GM18502 (cell line): ENCODE results near the gene KIF1A.
"Not testable (repeated sequence)": the region's sequence is repeated elsewhere in the genome, so short reads cannot be mapped to it uniquely, and the experiment has no call there.

ENCODE experiments used
- ATAC-seq: cut with Tn5 transposase; IDR thresholded peaks from one replicate; pipeline ENCODE4 v1.9.1; 2021; ENCODE audit warnings: mild to moderate bottlenecking; ENCODE audit not compliant: unreplicated experiment, poor library complexity

The KIF1A gene

GRCh38 chr2:240711701-240712100 is 108.3 kb downstream of the KIF1A start:
- no peak for ATAC-seq

DNA sequence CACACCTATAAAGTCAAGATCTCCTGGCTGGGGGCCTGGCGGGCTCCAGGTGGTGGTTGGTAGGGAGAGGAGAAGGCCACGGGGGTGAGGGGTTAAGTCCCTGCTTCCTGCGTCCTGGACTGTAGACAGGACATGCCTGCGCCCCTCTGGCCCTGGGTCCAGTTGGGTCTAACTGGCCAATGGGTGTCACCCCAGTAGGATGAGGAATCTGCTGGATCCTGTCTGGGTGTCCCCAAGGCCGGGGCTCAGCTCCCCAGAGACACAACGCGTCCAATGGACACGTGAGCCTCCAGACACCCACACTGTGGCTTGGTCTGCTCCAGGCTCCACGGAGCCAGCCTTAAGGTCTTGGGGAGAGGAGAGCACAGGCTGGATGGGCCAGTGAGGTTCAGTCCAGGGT is 108.7 kb downstream of the KIF1A start:
- ATAC-seq: no peak

DNA sequence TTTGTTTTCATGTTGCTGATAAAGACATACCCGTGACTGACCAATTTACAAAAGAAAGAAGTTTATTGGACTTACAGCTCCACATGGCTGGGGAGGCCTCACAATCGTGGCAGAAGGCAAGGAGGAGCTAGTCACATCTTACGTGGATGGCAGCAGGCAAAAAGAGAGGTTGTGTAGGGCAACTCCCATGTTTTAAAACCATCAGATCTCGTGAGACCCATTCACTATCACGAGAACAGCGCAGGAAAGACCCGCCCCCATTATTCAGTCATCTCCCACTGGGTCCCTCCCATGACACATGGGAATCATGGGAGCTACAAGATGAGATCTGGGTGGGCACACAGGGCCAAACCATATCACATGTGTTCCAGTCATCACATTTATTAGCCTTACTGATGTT is 111.6 kb downstream of the KIF1A start:
- ATAC-seq: no peak

GRCh38 chr2:240707821-240708220 is 112.2 kb downstream of the KIF1A start:
- no peak for ATAC-seq

- ATAC-seq: no peak
Observed at GRCh38 chr2:240707043-240707756, 112.8 kb downstream of the KIF1A start.

DNA sequence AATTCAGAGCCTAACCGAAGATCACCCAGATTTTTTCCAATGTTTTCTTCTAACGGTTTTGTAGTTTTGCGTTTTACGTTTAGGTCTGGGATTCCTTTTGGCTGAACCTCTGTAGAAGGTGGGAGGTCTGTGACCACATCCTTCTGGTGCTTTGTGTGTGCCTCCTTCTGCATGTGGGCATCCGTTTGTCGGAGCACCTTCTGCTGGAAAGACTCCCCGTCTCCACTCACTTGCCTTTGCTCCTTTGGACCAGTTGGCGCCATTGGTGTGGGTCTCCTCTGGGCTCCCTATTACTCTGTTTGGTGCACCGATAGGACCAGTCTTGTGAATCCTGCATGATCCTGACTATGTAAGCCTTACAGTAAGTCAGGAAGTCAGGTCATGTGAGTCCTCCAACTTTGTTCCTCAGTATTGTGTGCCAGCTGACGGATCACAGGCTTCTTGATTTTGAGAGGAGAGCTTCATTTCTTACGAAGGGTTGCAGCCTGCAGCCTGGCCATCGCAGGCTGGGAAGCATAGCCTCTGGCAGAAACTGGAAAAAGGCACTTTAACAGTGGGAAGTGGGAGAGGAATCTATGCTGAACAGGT is 114.7 kb downstream of the KIF1A start:
- ATAC-seq: no peak

- ATAC-seq: no peak
Observed at GRCh38 chr2:240704651-240705050, 115.4 kb downstream of the KIF1A start.

DNA sequence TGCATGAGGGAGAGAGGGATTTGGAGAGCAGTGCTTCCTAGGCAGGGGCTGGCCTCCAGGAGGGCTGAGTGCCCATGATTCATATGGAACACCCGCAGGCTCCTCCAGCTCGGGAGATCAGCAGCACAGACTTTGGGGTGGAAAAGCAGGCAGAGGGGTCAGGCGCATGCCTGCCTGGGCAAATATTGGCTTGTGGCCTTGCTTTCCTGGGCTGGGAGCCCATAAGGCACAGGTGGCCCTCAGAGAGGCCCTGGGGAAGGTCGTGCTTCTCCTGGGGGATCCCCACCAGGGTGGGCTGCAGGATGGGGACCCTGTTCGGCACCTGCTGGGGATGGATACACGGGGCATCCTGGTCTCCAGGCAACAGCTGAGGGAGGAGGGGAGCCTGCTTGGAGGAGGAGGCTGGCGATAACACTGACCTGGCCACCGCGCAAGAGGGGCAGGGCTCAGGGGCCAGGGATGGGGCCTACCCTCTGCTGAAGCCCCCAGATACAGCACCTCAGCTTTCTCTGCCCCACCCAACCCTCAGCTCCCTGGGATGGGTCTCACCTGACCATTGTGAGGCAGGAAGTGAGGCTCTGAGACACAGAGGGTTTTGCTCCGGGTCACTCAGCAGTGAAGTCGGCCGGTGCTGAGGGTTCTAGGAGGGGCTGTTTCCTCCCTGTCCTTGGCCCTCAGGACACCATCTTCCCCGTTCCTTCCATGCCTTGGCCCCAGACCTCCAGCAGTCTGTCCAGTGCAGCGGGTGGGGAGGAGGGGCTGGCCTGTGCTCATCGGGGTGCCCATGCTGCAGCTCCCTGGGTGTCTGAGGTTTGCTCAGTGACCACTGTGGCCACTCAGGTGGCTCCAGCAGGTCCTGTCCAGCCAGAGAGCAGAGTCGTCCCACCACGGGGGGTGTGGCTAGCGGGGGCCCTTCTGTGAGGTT is 116.3 kb downstream of the KIF1A start:
- no peak for ATAC-seq

GRCh38 chr2:240702640-240703011 is 117.4 kb downstream of the KIF1A start:
- no peak for ATAC-seq

GRCh38 chr2:240701736-240702639 is 118.0 kb downstream of the KIF1A start:
- no peak for ATAC-seq

DNA sequence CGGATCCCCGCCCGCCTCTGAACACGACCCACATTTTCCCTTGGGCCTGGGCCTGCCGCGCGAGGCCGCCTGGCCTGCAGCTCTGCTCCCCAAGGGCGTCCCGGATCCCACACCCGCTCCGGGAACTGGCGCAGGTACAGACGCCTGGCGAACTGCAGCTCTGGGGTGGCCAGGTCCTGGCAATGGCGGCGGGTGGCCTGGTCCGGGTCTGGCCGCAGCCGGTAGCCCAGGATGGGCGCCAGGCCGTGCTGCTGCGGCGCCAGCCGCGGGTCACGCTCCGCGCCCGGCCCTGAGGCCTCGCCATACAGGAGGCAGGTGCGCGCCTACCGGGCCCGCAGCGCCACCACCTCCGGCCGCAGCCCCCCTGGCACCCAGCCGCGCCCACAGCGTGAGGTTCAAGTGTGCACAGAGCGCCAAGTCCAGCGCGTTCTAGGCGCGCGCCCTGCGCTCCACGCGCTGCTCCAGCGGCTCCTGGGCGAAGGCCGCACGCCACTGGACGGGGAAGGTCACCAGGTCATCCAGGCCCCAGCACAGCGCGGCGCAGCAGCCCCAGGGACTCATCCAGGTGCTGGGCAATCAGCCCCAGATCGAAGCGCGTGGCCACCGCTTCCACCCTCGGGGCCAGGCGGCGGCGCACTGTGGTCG is 118.8 kb downstream of the KIF1A start:
- ATAC-seq: no peak

- ATAC-seq: not testable (repeated sequence)
Observed at GRCh38 chr2:240700616-240701015, 119.4 kb downstream of the KIF1A start.

DNA sequence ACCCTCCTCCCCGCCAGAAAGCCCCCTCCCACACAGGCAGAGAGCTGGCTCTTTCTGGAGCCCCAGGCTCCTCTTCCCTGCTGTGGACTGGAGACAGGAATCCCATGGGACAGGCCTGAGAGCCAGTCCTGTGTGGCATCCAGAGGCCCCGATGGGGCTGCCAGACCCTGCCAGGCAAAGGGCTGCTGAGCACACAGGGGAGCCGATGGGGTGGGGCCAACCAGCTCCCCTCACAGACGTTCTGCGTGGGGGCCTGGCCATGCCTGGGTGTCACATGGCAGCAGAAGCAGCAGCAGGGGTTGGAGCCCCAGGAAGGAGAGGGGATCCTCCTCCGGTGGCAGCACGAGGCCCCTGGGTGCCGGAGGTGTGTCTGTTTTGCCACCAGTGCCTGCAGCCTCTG is 120.2 kb downstream of the KIF1A start:
- not testable (repeated sequence) for ATAC-seq

DNA sequence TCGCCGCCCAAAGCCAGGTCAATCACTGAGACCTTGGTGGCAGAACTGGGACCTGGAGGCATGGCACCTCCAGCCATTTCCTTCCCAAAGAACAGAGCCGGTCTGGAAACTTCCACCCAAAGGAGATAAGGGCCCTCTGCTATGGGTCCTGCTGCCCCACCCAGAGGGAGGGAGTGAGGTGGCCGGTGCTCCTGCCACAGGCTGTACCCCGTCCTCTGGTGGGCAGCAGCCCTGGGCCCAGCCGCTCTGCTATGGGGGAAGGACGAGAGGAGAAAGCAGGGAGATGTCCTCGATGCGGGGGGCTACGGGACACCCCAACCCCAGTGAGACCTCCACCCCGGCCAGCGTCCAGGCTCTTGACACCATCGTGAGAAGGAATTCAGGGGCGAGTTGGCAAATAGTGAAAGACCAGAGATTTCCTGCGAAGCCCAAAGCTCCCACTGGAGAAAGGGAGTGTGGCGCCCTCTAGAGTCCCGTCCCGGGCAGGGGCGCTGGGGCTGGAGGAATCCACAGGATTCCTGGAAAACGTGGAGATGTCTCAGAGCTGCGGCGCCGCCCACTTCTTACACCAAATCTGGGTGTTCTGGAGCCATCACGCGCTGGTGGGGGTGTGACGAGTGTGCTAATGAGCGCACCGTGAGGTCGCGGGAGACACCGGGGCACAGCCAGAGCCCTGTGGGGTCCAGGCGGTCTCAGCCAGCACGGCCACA is 121.0 kb downstream of the KIF1A start:
- ATAC-seq: not testable (repeated sequence)

GRCh38 chr2:240696469-240696868 is 123.5 kb downstream of the KIF1A start:
- not testable (repeated sequence) for ATAC-seq

DNA sequence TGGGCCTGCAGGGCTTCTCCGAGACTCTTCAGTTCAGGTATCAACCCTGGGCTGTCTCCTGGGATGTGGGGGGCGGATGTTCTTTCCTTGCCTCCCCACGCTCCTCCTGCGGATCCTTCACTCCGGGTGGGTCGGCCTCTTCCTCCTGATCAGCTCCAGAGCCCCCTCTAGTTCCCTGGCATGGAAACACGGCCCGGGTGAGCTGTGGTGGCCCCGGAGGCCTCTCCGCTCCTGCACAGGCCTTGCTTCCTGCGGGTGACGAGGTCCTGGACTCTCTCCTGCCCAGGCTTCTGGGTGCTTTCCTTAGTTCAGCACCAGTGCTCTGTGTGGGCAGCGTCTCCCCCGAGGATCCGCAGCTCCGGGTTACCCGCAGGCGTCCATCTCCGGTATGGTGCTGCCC is 124.4 kb downstream of the KIF1A start:
- not testable (repeated sequence) for ATAC-seq

DNA sequence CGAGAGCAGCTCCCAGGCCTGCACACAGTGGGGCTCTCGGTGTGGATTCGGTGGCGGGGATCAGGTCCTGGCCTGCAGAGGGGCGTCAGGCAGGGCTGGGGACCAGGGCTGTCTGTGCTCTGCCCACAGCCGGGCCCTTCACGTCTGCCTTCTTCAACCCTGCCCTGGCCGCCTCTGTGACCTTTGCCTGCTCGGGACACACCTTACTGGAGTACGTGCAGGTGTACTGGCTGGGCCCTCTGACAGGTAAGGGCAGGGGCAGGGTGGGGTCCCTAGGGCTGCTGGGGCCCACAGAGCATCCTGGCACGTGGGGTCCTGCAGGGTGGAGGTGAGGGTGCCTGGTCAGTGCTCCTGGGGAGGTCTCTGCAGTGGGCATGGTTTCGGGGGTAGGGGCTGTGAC is 125.7 kb downstream of the KIF1A start:
- ATAC-seq: not testable (repeated sequence)

DNA sequence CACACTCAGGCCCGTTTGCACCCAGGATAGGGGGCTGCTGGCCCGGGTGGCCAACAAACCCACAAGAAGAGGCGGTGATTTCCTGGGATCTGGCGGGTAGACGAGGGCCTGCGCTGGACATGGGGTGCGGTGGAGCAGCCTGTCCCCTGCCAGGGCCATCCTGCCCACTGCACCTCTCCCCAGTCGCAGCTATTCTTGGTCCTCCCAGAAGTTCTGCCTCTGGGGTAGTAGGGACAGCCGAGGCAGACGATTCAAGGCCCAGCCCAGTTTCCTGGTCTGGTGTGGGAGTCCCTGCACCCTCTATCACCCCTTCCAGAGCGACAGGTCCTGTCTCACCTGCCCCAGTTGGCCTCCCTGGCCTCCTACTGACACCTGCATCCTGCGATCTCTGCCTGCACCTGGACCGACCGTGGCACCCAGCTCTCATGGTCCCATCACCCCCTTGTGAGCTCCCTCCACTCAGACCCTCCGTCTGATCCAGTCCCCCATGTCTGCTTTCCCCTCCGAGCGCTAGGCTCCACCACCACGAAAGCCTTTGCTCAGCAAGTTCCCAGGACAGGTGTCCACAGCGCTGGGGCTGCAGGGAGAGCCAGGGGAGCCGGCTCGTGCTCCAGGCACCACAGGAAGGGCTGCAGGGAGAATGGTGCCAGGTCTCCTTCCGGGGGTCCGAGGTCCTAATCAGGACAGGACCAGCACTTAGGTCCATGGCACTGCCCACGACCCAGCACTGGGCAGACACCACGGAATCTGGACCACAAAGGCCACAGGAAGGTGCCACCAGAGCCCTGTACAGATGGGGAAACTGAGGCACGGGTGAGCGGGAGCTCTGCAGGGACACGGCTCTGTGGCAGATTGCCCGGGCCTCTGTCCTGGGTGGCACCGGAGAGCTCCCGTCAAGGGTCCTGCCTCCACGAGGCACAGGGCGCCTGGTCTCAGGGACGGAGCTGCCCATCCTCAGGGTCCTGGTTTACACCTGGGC is 127.1 kb downstream of the KIF1A start:
- not testable (repeated sequence) for ATAC-seq
